CD4-positive, alpha-beta T cell (primary cell): Measurements from ENCODE around the gene FAM186B. TPM values are rescaled to one million over a fixed set of nuclear protein-coding genes. Genes with fewer than 3 reads are reported as not detected.

Experiments used
- ATAC-seq: fragments of 200-7000 bp; cut with Tn5 transposase; one replicate; pipeline ENCODE4 v1.10.0; 2022; ENCODE audit warnings: mild to moderate bottlenecking; ENCODE audit not compliant: poor library complexity
- CTCF ChIA-PET: fragments of 350-600 bp; sonication (Branson Sonifier 250); formaldehyde crosslinking; loops from one replicate; lab custom pipeline; 2021; ENCODE audit warnings: antibody characterized with exemption, inconsistent platforms; lab: Charles Lee
- POLR2A ChIA-PET: fragments of 350-600 bp; sonication (Branson Sonifier 250); formaldehyde crosslinking; loops from one replicate; lab custom pipeline; 2021; ENCODE audit warnings: antibody characterized with exemption, inconsistent platforms; lab: Charles Lee
- DNase-seq, 14 experiments: peaks; one replicate each; pipeline ENCODE4 v3.0.0-alpha.2; 2013 to 2020; ENCODE audit warnings: mixed read lengths in 2 of 14
- H3K27ac ChIP-seq, 2 donors: one replicate each; pipeline versions ENCODE4 v1.5.1 to v1.7.0; 2013; ENCODE audit warnings: low read length in 2 of 2, low read depth in 1 of 2, mild to moderate bottlenecking in 1 of 2
- H3K27me3 ChIP-seq, 2 experiments: 1 replicate in 1 of 2; 2 replicates in 1 of 2; pipeline versions ENCODE4 v1.6.1 to v1.7.0; 2013; ENCODE audit warnings: low read length in 2 of 2, control low read depth in 1 of 2, mild to moderate bottlenecking in 1 of 2, moderate library complexity in 1 of 2; ENCODE audit not compliant: insufficient read depth in 2 of 2, control insufficient read depth in 1 of 2
- H3K36me3 ChIP-seq: one replicate; pipeline ENCODE4 v1.6.1; 2013; ENCODE audit warnings: low read length, control low read depth; ENCODE audit not compliant: insufficient read depth
- H3K4me1 ChIP-seq: one replicate; pipeline ENCODE4 v1.6.1; 2013; ENCODE audit warnings: low read length, control low read depth; ENCODE audit not compliant: insufficient read depth
- H3K4me3 ChIP-seq: one replicate; pipeline ENCODE4 v1.5.1; 2013; ENCODE audit warnings: mild to moderate bottlenecking, low read length, moderate library complexity
- H3K9me3 ChIP-seq, 2 experiments: 1 replicate in 1 of 2; 2 replicates in 1 of 2; pipeline versions ENCODE4 v1.6.1 to v1.7.0; 2013; ENCODE audit warnings: low read length in 2 of 2, mild to moderate bottlenecking in 2 of 2, control low read depth in 1 of 2, moderate library complexity in 1 of 2; ENCODE audit not compliant: control insufficient read depth in 1 of 2, insufficient read depth in 1 of 2
- H3K27ac Mint-ChIP-seq: one replicate; pipeline ENCODE4 v1.8.0; 2020; ENCODE audit warnings: mixed read lengths
- H3K27me3 Mint-ChIP-seq: one replicate; pipeline ENCODE4 v1.8.0; 2021; ENCODE audit warnings: mixed read lengths
- H3K36me3 Mint-ChIP-seq: one replicate; pipeline ENCODE4 v1.8.0; 2021; ENCODE audit warnings: low read depth, mixed read lengths
- H3K4me1 Mint-ChIP-seq: one replicate; pipeline ENCODE4 v1.8.0; 2021; ENCODE audit warnings: low read depth, mixed read lengths
- H3K4me3 Mint-ChIP-seq: one replicate; pipeline ENCODE4 v1.8.0; 2020; ENCODE audit warnings: mild to moderate bottlenecking, mixed read lengths
- H3K9me3 Mint-ChIP-seq: one replicate; pipeline ENCODE4 v1.8.0; 2020; ENCODE audit warnings: mixed read lengths
- intact Hi-C, 2 experiments: fragments of 100-400 bp; cut with DNase I in 1 of 2; cut with micrococcal nuclease in 1 of 2; formaldehyde crosslinking; loops; one replicate each; pipeline versions ENCODE4 v1.15.1 to v1.9.0; 2023 to 2025; cut with DNase I, micrococcal nuclease
- total RNA-seq, 174 experiments: library from RNA in 2 of 174; stranded (reverse) in 2 of 174; gene quantifications; one replicate each; pipeline ENCODE4 v1.2.3 and lab custom pipeline; 2021 to 2026
- TF ChIP-seq, protein P1 (sequence below): fragments of 200-600 bp; IDR thresholded peaks from one replicate; pipeline ENCODE4 v1.8.0; 2022; ENCODE audit warnings: antibody characterized with exemption, mild to moderate bottlenecking

Gene FAM186B
- total RNA-seq, 2 experiments from 2014 or later: 0.64 to 0.74 TPM

GRCh38 chr12:49651855-49652254, 46.4 kb upstream of the FAM186B start:
- Mint-ChIP-seq H3K4me1 (peaks cover 47% of the 10 kb centered on the region), H3K36me3 (peaks cover 100% of the 10 kb centered on the region), H3K9me3 (no peaks in the 10 kb centered on the region), H3K27me3 (no peaks in the 10 kb centered on the region), H3K4me3 (no peak overlapping the region), H3K27ac (peak overlapping the region; percentile 30)
- intact Hi-C loops: no loop called here
- Histone ChIP-seq H3K27ac (no peak overlapping the region), H3K36me3 (peaks cover 83% of the 10 kb centered on the region), H3K27me3 (no peaks in the 10 kb centered on the region), H3K4me3 (no peak overlapping the region), H3K9me3 (no peaks in the 10 kb centered on the region), H3K4me1 (peaks cover 31% of the 10 kb centered on the region)
- ATAC-seq (no peak), DNase-seq (no peak)
- CTCF ChIA-PET: no interaction called here
- TF ChIP-seq, protein P1, sequence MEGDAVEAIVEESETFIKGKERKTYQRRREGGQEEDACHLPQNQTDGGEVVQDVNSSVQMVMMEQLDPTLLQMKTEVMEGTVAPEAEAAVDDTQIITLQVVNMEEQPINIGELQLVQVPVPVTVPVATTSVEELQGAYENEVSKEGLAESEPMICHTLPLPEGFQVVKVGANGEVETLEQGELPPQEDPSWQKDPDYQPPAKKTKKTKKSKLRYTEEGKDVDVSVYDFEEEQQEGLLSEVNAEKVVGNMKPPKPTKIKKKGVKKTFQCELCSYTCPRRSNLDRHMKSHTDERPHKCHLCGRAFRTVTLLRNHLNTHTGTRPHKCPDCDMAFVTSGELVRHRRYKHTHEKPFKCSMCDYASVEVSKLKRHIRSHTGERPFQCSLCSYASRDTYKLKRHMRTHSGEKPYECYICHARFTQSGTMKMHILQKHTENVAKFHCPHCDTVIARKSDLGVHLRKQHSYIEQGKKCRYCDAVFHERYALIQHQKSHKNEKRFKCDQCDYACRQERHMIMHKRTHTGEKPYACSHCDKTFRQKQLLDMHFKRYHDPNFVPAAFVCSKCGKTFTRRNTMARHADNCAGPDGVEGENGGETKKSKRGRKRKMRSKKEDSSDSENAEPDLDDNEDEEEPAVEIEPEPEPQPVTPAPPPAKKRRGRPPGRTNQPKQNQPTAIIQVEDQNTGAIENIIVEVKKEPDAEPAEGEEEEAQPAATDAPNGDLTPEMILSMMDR: no peak
- POLR2A ChIA-PET: interaction anchor here (1.6 kb wide), 1 partner anchor 11 kb away, joined by 6 read pairs; no protein-coding TSS in a partner anchor

DNA sequence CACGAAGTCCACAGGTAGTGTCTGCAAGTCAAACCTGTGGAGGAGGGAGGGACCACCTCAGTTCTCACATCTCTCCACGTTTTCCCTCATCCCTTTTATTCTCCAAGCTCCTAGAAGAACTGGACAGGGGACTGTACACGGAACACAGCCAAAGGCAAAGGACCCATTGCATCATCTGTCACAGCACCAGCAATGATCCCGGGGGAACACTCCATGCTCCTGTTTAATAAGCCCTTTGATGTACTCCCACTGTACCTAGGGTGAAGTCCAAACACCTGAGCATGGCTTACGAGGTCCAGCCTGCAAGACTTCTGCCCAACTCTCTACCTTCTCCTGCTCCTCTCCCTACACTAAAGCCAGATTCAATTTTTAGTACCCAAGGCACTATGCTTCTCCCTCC, 44.5 kb upstream of the FAM186B start:
- intact Hi-C loops: loop anchor here in 1 of 2 experiments (5.0 kb wide), 1 partner anchor 187 kb away; no protein-coding TSS in a partner anchor
- DNase-seq (no peak), ATAC-seq (no peak)
- no peaks in the 10 kb centered on the region for H3K27me3 Mint-ChIP-seq
- no peak overlapping the region for H3K4me3 ChIP-seq
- peaks cover 26% of the 10 kb centered on the region for H3K4me1 ChIP-seq
- CTCF ChIA-PET: no interaction called here
- peak overlapping the region in 1 of 2 donors; percentile 16 for H3K27ac ChIP-seq
- H3K9me3 Mint-ChIP-seq: no peaks in the 10 kb centered on the region
- H3K9me3 ChIP-seq: no peaks in the 10 kb centered on the region
- H3K4me1 Mint-ChIP-seq: peaks cover 45% of the 10 kb centered on the region
- no peaks in the 10 kb centered on the region for H3K27me3 ChIP-seq
- H3K36me3 ChIP-seq: peaks cover 76% of the 10 kb centered on the region
- TF ChIP-seq, protein P1: no peak
- POLR2A ChIA-PET: interaction anchor here (1.1 to 3.3 kb wide), 2 partner anchors 12 to 91 kb away, joined by 3 to 11 read pairs; partner anchors contain the start of gene TMBIM6
- peak overlapping the region; percentile 42 for H3K27ac Mint-ChIP-seq
- no peak overlapping the region for H3K4me3 Mint-ChIP-seq
- H3K36me3 Mint-ChIP-seq: peaks cover 96% of the 10 kb centered on the region

GRCh38 chr12:49649445-49649844, 44.0 kb upstream of the FAM186B start:
- Mint-ChIP-seq H3K27ac (peak overlapping the region; percentile 67), H3K36me3 (peaks cover 96% of the 10 kb centered on the region), H3K4me3 (no peak overlapping the region), H3K27me3 (no peaks in the 10 kb centered on the region), H3K4me1 (peaks cover 45% of the 10 kb centered on the region), H3K9me3 (no peaks in the 10 kb centered on the region)
- ChIA-PET CTCF (interaction anchor here (1.0 to 2.0 kb wide), 4 partner anchors 12 to 113 kb away, joined by 3 to 6 read pairs (median 4); partner anchors contain the start of gene TMBIM6), POLR2A (interaction anchor here (2.3 to 5.3 kb wide), 3 partner anchors 13 to 92 kb away, joined by 11 to 36 read pairs (median 21); partner anchors contain the start of genes FMNL3 and TMBIM6)
- H3K4me3 ChIP-seq: no peak overlapping the region
- H3K4me1 ChIP-seq: peaks cover 30% of the 10 kb centered on the region
- H3K27me3 ChIP-seq: no peaks in the 10 kb centered on the region
- TF ChIP-seq, protein P1: no peak
- DNase-seq (no peak), ATAC-seq (no peak)
- H3K27ac ChIP-seq: no peak overlapping the region
- H3K36me3 ChIP-seq: peaks cover 73% of the 10 kb centered on the region
- H3K9me3 ChIP-seq: no peaks in the 10 kb centered on the region
- intact Hi-C loops: loop anchor here in 1 of 2 experiments (5.0 kb wide), 1 partner anchor 188 kb away; no protein-coding TSS in a partner anchor
